Bronchial epithelial cell (primary cell): ENCODE measurements around the gene PPP2R2C. TPM values are rescaled to one million over a fixed set of nuclear protein-coding genes. Genes with fewer than 3 reads are reported as not detected.

ENCODE experiments used
- DNase-seq: peaks from one replicate; pipeline ENCODE4 v3.0.0-alpha.2; 2010; ENCODE audit warnings: low read depth
- FAIRE-seq: peaks from 2 replicates; lab custom pipeline; 2011; peaks lifted over from hg19 to GRCh38; lab: Jason Lieb, UNC
- H3K27me3 ChIP-seq: 2 replicates; pipeline ENCODE4 v1.5.1; 2011; ENCODE audit warnings: low read length; ENCODE audit not compliant: control insufficient read depth, insufficient read depth
- H3K36me3 ChIP-seq: 2 replicates; pipeline ENCODE4 v1.5.1; 2011; ENCODE audit warnings: low read length; ENCODE audit not compliant: control insufficient read depth, insufficient read depth
- H3K4me3 ChIP-seq: 2 replicates; pipeline ENCODE4 v1.5.1; 2011; ENCODE audit warnings: mild to moderate bottlenecking, low read depth, low read length, control low read depth
- total RNA-seq: library from RNA; depleted of rRNA; stranded (reverse); fragments of >200 nt; gene quantifications from 2 replicates; pipeline ENCODE4 v1.2.1, GENCODE V29; 2014
- TF ChIP-seq, protein P1 (sequence below): IDR thresholded peaks from 2 replicates; pipeline ENCODE4 v1.5.1; 2011; ENCODE audit warnings: mild to moderate bottlenecking, moderate library complexity, low read length, control low read depth, inconsistent platforms; ENCODE audit not compliant: insufficient read depth, severe bottlenecking

The PPP2R2C gene
- total RNA-seq, 1 donor from 2014 or later, result 1.1 TPM

- DNase-seq, result no peak
- no peak for FAIRE-seq
- no peaks in the 10 kb centered on the region for H3K27me3 ChIP-seq
- TF ChIP-seq, protein P1, sequence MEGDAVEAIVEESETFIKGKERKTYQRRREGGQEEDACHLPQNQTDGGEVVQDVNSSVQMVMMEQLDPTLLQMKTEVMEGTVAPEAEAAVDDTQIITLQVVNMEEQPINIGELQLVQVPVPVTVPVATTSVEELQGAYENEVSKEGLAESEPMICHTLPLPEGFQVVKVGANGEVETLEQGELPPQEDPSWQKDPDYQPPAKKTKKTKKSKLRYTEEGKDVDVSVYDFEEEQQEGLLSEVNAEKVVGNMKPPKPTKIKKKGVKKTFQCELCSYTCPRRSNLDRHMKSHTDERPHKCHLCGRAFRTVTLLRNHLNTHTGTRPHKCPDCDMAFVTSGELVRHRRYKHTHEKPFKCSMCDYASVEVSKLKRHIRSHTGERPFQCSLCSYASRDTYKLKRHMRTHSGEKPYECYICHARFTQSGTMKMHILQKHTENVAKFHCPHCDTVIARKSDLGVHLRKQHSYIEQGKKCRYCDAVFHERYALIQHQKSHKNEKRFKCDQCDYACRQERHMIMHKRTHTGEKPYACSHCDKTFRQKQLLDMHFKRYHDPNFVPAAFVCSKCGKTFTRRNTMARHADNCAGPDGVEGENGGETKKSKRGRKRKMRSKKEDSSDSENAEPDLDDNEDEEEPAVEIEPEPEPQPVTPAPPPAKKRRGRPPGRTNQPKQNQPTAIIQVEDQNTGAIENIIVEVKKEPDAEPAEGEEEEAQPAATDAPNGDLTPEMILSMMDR, result no peak
- H3K4me3 ChIP-seq, result no peak overlapping the region
- no peaks in the 10 kb centered on the region for H3K36me3 ChIP-seq
These were observed 52.4 kb downstream of the PPP2R2C start for GRCh38 chr4:6420036-6420435.

- Histone ChIP-seq H3K4me3 (no peak overlapping the region), H3K27me3 (no peaks in the 10 kb centered on the region), H3K36me3 (no peaks in the 10 kb centered on the region)
- FAIRE-seq, result no peak
- DNase-seq, result no peak
- TF ChIP-seq, protein P1, result no peak
These were observed 52.9 kb downstream of the PPP2R2C start for GRCh38 chr4:6419452-6420028.

DNA sequence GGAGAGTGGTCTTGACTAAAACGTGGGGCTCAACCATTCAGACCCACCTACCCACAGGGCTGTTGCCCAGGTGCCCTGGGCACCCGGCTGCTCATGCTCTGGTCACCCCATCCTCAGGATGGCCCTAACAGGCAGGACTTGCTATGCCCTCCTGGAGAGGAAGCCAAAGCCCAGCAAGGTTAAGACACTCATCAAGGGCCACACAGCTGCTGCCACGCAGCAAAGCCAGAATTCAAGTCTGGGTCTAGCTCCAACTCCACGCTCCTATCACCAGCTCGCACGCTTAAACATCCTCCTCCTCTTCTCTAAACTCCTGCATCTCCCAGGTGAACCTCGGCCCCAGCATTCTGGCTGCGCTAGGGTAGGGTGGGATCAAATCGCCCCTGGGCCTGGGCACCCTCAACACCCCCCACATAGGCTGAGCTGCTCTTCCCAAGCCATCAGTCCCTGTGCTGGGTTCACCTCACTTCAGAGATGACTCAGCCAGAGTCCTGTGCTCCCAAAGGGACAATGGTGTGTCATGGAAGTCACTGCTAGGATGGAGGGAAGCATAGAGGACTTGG lies 54.1 kb downstream of the PPP2R2C start:
- Histone ChIP-seq H3K4me3 (no peak overlapping the region), H3K36me3 (no peaks in the 10 kb centered on the region), H3K27me3 (no peaks in the 10 kb centered on the region)
- no peak for FAIRE-seq
- DNase-seq, result no peak
- TF ChIP-seq, protein P1, result no peak

- DNase-seq, result no peak
- TF ChIP-seq, protein P1, result no peak
- no peak for FAIRE-seq
- Histone ChIP-seq H3K36me3 (no peaks in the 10 kb centered on the region), H3K27me3 (no peaks in the 10 kb centered on the region), H3K4me3 (no peak overlapping the region)
These were observed 54.8 kb downstream of the PPP2R2C start for GRCh38 chr4:6417516-6418050.

DNA sequence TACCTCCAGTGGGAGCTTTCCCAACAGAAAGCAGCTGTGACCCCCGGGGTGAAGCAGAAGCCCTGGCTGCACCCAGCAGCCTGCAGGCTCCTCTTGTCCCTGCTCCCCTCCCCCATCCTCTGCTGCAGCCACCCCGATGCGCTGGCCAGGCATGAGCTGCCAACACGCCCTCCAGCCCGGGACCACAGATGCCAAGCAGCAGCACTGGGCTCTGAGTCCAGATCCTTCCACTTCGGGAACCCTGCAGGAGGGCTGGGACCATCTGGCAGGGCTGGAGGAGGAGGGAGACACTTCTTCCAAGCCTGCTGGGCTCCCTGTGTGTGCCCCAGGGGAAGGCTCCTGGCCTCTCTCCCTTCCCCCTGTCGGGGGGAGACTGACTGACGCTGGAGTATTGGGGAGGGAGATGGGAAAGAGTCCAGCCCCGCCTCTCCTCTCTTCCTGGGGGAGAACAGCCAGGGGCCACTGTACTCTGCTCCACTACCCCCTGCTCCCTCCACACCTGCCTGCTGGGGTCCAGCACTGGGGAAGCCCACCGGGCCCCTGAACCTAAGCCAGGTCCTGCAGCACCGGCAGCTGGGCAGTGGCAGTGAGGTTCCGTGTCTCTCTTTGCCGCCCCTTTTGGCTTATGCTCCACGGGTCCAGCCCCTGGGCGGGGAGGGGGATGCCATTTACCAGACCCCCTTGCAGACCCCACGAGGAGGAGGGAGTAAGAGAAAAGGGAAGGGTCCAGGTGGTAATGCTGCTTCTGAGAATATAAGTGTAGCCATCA lies 55.7 kb downstream of the PPP2R2C start:
- TF ChIP-seq, protein P1, result no peak
- DNase-seq, result no peak
- Histone ChIP-seq H3K36me3 (no peaks in the 10 kb centered on the region), H3K4me3 (no peak overlapping the region), H3K27me3 (no peaks in the 10 kb centered on the region)
- FAIRE-seq, result no peak
